GM12865 (cell line): ENCODE results near the gene ZFPM1.

Source experiments
- DNase-seq: peaks from one replicate; pipeline ENCODE4 v3.0.0; 2010; ENCODE audit warnings: low read depth
- H3K4me3 ChIP-seq: 2 replicates; pipeline ENCODE4 v1.5.1; 2011; ENCODE audit warnings: mild to moderate bottlenecking, low read depth, low read length, control low read depth
- TF ChIP-seq, protein P1 (sequence below): IDR thresholded peaks from 2 replicates; pipeline ENCODE4 v1.5.1; 2011; ENCODE audit warnings: low read length, control low read depth, low read depth, inconsistent platforms; ENCODE audit not compliant: insufficient read depth; ENCODE audit errors: missing control alignments

The ZFPM1 gene

GRCh38 chr16:88461331-88462269 is 8.5 kb downstream of the ZFPM1 start:
- DNase-seq: no peak
- H3K4me3 ChIP-seq: no peak overlapping the region
- TF ChIP-seq, protein P1, sequence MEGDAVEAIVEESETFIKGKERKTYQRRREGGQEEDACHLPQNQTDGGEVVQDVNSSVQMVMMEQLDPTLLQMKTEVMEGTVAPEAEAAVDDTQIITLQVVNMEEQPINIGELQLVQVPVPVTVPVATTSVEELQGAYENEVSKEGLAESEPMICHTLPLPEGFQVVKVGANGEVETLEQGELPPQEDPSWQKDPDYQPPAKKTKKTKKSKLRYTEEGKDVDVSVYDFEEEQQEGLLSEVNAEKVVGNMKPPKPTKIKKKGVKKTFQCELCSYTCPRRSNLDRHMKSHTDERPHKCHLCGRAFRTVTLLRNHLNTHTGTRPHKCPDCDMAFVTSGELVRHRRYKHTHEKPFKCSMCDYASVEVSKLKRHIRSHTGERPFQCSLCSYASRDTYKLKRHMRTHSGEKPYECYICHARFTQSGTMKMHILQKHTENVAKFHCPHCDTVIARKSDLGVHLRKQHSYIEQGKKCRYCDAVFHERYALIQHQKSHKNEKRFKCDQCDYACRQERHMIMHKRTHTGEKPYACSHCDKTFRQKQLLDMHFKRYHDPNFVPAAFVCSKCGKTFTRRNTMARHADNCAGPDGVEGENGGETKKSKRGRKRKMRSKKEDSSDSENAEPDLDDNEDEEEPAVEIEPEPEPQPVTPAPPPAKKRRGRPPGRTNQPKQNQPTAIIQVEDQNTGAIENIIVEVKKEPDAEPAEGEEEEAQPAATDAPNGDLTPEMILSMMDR: no peak

GRCh38 chr16:88462396-88462795 is 9.3 kb downstream of the ZFPM1 start:
- DNase-seq: no peak
- no peak overlapping the region for H3K4me3 ChIP-seq

DNA sequence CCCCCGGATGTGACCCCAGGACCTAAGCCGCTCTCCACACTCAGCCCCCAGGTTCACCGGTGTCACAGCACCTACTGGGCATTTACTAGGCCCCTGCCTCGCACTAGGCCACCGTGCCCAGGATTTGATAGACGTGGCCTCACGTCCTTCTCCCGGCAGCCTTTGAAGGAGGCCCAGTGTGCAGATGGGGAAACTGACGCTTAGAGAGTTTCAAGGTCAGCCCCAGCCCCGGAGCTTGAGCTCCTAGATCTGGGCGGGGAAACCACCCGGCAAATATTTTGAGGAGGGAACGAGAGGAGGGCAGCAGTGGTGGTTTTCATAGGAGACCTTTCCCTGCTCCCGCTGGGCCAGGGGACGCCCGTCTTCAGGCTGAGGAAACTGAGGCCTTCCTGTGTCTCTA is 10.3 kb downstream of the ZFPM1 start:
- H3K4me3 ChIP-seq: no peak overlapping the region
- TF ChIP-seq, protein P1: no peak
- DNase-seq: no peak

More at GRCh38 chr16:88462396-88462795, 9.3 kb downstream of the ZFPM1 start:
- TF ChIP-seq, protein P1: no peak

DNA sequence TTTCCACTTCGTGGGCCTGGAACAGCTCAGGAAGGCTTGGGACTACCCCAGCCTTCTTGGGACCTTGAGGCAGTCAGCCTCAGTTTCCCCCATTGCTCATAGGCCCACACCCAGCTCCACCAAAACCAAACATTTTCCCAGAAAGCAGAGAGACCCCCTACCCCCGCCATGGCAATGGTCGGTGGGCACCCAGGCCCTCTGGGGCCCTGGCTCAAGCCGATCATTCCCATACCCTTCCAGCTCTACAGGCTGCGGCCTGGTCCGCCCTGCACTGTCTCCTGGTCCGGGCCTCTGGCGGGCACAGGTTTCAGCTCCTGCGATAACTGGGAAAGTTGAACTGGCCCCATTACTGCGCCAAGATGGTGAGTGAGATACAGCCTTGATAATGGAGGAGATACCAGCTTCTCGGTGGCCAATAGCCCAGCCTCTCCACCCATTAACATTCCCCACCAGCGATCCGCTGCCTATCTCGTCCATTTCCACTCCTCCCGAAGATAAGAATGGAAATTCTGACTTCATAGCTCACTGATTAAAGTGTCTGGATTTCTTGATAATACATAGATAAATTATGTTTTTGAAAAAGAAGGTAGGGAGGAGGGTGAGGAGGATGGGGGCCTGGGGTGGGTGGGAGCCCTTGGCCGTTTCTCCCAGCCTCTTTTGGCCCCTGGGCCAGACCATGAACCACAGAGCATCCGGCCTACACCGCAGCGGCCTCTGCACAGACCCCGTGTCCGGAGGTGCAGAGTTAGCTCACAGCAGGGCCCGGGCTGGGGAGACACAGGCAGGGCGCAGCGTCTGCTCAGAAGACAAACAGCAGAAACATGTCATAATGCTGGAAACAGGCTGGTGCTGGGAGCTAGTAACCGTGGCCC is 11.6 kb downstream of the ZFPM1 start:
- TF ChIP-seq, protein P1: no peak
- no peak for DNase-seq
- no peak overlapping the region for H3K4me3 ChIP-seq

GRCh38 chr16:88465387-88465983 is 12.4 kb downstream of the ZFPM1 start:
- no peak overlapping the region for H3K4me3 ChIP-seq
- TF ChIP-seq, protein P1: no peak
- DNase-seq: no peak

DNA sequence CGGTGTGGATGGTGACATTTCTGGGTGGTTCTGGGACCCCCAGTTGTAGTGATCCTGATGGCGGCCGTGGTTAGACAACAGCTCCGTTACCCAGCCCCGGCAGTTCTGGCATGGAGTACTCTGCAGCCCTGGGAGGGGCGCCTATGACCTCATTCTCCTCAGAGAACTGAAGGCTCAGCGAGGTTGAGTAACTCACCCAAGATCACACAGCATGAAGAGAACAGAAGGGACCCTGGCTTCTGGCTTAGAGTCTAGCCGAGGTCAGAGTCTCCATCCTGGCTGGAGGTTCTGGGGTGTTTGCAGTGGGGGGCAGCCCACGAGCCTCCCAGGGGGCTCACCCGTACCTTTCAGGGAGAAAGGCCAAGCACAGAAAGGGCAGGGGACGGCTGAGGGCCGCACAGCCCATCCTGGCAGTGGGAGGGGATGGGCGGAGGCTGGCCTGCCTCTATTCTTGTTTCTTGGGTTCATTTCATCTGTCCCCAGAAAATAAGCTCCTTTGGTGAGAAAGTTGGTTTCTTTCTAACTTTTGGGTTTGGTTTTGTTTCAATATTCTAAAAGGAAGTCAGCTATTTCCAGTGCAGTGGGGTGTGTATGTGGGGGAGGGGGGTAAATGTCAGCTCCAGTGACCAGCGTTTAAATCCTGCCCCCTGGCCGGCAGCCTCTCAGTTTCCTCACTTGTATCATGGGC is 13.2 kb downstream of the ZFPM1 start:
- TF ChIP-seq, protein P1: no peak
- no peak overlapping the region for H3K4me3 ChIP-seq
- peak; percentile 64 for DNase-seq
